LHCN-M2 (cell line): Measurements from ENCODE around the gene RAB4A. TPM values are rescaled to one million over a fixed set of nuclear protein-coding genes. Genes with fewer than 3 reads are reported as not detected.

Experiments used
- DNase-seq: peaks from one replicate; pipeline ENCODE4 v3.0.0-alpha.2; 2012; ENCODE audit warnings: low read depth
- total RNA-seq: library from RNA; depleted of rRNA; stranded (reverse); fragments of >200 nt; gene quantifications from 2 replicates; pipeline ENCODE4 v1.2.3, GENCODE V29; 2014; rRNA removed

Gene RAB4A
- total RNA-seq, 1 experiment from 2014 or later = 14.3 TPM

DNA sequence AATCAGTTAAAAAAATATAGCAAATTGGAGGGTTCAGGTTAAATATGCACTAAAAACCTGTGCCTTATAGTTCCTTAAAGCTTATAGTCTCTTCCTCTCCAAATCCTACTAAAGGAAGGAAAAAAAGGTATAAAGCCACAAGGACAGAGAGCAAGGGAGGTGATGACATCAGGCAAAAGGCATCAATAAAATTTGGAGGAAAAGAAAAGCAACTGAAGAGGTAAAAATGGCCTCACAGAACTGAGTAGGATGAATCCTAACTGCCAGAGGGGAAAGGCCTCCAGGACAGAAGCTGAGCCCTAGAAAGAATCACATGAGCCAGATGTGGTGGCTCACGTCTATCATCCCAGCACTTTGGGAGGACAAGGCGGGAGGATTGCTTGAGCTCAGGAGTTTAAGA, 63.8 kb downstream of the RAB4A start:
- DNase-seq = no peak

DNA sequence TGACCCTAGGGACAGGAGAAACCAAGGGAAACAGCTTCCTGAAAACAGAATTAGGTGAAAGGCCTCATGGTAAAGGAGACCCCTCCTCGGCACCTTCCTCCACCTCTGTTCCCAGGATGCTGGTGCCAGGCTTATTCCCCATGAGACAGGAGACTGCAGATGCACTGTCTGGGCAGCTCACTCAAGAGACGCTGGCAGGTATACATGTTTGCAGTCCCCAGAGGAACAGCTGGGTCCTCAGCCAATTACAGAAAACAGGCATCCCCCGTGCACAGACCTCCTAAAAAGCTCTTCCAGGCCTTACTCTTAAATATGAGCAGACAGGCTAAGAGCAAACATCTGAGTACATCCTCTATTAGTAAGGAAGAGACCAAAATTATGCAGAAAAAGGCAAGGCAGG, 65.4 kb downstream of the RAB4A start:
- DNase-seq = no peak

GRCh38 chr1:229339086-229339485, 68.2 kb downstream of the RAB4A start:
- no peak for DNase-seq

DNA sequence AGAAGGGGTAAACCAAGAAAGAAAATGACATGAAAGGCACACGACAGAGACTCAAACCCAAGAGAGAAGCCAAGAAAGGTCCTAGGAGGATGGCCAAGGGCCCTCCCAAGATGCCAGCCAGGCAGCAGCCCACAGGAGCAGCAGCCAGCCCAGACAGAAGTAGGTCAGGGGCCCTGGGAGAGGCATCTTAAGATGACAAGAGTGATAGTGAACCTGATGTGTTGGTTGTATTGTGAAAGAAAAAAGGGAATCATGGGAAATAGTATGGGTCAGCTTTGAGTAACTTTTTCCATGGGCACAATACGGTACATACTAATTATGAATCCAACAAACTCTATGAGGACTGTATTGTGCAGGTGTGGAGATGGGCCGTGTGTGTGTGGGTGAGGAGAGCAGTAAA, 68.6 kb downstream of the RAB4A start:
- no peak for DNase-seq

DNA sequence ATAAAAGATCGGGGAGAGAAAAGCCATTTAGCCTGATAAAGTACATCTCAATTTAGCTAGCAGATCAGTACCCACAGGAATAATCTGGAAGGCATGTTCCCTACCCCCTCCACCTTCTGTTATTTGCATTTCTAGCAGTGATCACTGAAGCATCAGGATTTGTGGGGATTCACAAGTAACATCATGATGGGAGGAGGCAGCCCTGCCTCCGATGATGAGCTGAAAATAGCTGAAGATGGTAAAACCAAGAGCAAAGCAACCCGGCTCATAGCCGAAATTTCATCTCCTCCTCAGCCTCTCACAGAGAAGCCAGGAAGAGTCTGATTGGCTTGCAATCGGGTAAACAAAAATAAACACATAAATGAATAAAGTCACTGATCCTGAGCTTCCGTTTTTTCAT, 69.6 kb downstream of the RAB4A start:
- DNase-seq = no peak

GRCh38 chr1:229341774-229342655, 71.1 kb downstream of the RAB4A start:
- peak; percentile 70 for DNase-seq

GRCh38 chr1:229342656-229343569, 72.0 kb downstream of the RAB4A start, which contains the start of gene CCSAP:
TSS of gene CCSAP (minus strand) at chr1:229343047. CDS start at chr1:229342465, 582 bp downstream.
- DNase-seq = peak; percentile 35

DNA sequence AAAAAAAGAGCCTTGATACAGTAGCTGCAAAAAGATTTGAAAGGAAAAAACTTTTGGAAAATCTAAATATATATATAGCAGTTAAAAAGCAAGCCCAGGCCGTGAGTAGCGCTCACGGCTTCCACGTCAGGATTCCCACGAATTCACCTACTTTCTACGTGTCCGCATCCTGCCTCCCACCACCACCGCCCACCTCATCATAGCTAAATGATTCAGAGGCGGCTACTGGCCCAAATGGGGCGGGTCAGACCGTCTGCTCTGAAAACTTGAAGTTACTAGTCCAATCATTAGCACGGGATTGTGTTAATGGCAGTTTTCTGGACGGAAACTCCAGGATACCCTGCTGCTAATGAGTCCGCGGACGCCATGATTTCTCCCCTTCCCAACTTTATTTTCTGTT, 73.2 kb downstream of the RAB4A start:
- DNase-seq = no peak

GRCh38 chr1:229344937-229345684, 74.2 kb downstream of the RAB4A start:
- DNase-seq = no peak

DNA sequence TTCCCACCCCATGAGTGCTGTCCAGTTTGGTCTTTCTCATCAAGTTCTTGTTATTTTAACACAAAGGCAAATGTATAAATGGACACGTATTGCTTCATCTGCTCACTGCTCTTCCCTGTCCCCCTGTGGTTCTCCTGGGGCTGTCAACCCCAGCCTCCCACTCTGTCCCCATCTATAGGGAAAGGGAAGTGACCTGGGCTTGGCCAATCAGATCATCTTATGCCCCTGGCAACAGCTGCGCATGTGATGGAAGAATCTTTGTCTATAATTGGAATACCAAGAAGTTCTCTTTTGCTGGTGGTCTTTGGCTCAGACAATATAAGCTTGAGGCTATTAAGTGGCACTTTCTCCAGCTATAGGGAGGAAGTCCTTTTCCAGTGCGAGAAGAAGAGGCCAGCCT, 76.6 kb downstream of the RAB4A start:
- no peak for DNase-seq

DNA sequence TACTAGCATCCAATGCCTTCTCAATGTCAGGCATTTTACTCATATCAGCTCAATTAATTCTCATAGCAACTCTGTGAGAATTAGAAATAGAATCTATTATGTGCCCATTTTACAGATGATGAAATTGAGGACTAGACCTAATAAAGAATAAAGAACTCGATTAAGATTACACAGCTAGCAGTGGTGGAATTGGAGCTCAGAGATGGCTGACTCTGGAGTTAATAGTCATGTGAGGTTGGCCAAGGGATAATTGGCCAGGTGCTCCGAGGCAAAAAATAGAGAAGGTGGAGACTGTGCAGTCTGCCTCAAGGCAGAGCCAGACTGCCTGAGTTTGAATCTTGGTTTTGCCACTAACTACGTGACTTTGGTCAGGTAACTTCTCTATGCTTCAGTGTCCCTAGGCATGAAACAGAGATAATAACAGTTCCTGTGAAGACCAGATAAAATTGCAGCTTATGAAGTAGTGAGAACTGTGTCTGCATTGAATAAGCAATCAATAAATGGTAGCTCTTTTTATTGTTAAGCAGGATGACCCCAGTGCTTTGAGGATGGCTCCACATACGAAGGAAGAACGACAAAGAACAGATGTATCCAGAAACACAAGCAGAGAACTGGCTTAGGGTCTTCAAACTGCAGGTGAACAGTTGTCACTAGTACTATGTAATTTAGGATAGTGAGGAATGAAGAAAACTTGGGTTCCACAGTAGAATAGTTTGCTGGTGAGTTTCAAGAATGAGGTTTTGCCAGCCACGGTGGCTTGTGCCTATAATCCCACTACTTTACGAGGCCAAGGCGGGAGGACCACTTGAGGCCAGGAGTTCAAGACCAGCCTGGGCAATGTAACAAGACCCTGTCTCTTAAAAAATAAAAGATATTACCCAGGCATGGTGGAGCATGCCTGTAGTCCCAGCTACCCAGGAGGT, 78.8 kb downstream of the RAB4A start:
- DNase-seq = no peak

GRCh38 chr1:229352975-229353374, 82.1 kb downstream of the RAB4A start:
- no peak for DNase-seq

GRCh38 chr1:229354226-229354625, 83.3 kb downstream of the RAB4A start:
- no peak for DNase-seq

Other genes starting within 250 kb of the RAB4A start
- 11.0 and 11.7 TPM in 2 replicates for gene CCSAP, start 71.9 kb downstream of the RAB4A start, total RNA-seq
- 0.34 TPM in 1 of 2 replicates, not detected in the other for gene ACTA1, start 163.0 kb downstream of the RAB4A start, total RNA-seq
- 33.3 and 36.3 TPM in 2 replicates for gene NUP133, start 237.2 kb downstream of the RAB4A start, total RNA-seq